Measurements from ENCODE around the gene EML1. TPM values are rescaled to one million over a fixed set of nuclear protein-coding genes. Genes with fewer than 3 reads are reported as not detected.

Gene EML1
- polyA plus RNA-seq, 1 donor from 2014 or later, result 21.7 TPM

DNA sequence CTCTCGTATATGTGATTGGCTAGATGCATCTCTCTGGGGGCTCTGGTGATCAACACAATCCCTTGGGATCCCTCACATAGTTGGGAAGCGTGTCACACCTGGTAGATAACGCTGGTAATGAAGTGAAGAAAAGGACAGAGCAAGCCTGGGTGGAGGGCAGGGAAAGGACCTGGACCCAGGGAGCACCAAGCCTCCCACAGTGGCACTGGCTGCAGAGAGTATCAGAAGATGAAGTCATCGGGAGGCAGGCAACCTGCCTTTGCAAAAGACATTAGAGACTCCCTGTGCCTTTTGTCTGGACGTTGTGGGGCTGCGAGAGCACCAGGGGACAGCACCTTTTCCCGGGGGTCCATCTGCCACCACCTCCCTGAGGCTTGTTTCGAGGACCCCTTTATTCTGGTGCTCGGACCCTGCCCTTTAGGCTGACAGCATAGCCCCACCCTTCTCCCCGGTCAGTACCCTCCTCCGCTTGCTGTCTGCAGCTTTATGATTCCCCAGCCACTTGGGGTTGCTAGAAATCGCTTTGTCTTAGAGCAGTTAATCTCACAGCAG lies 116.4 kb downstream of the EML1 start:
- H3K27ac ChIP-seq (ENCODE audit: low read length), result no peak overlapping the region
- peaks cover under 1% of the 10 kb centered on the region for H3K36me3 ChIP-seq (ENCODE audit: insufficient read depth, low read length)
- H3K9me2 ChIP-seq (ENCODE audit: insufficient read depth, low read length), result no peaks in the 10 kb centered on the region
- no peak overlapping the region for H2AFZ ChIP-seq (ENCODE audit: low read depth, low read length)
- no peak overlapping the region for H3K4me2 ChIP-seq (ENCODE audit: low read length)
- H3K79me2 ChIP-seq (replicated peaks; ENCODE audit: insufficient read depth, low read length), result no peaks in the 10 kb centered on the region
- no peak overlapping the region for H3K9ac ChIP-seq (ENCODE audit: low read length)
- no peak overlapping the region for H3K4me3 ChIP-seq (ENCODE audit: low read length)
- H3K9me3 ChIP-seq (ENCODE audit: low read length), result no peaks in the 10 kb centered on the region
- H3F3A ChIP-seq (ENCODE audit: insufficient read depth, low read length, poor library complexity, severe bottlenecking), result no peaks in the 10 kb centered on the region
- H3K27me3 ChIP-seq (ENCODE audit: insufficient read depth, low read depth, low read length), result no peaks in the 10 kb centered on the region
- no peak for TF ChIP-seq EZH2 (IDR thresholded peaks at IDR 0.05; ENCODE audit: borderline replicate concordance, insufficient read depth, low read length, poor library complexity, severe bottlenecking)
- TF ChIP-seq RAD21 (conservative IDR thresholded peaks at IDR 0.05), result no peak
- no peak for TF ChIP-seq POLR2AphosphoS5 (IDR thresholded peaks at IDR 0.05)
- TF ChIP-seq, protein P1, sequence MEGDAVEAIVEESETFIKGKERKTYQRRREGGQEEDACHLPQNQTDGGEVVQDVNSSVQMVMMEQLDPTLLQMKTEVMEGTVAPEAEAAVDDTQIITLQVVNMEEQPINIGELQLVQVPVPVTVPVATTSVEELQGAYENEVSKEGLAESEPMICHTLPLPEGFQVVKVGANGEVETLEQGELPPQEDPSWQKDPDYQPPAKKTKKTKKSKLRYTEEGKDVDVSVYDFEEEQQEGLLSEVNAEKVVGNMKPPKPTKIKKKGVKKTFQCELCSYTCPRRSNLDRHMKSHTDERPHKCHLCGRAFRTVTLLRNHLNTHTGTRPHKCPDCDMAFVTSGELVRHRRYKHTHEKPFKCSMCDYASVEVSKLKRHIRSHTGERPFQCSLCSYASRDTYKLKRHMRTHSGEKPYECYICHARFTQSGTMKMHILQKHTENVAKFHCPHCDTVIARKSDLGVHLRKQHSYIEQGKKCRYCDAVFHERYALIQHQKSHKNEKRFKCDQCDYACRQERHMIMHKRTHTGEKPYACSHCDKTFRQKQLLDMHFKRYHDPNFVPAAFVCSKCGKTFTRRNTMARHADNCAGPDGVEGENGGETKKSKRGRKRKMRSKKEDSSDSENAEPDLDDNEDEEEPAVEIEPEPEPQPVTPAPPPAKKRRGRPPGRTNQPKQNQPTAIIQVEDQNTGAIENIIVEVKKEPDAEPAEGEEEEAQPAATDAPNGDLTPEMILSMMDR (IDR thresholded peaks at IDR 0.05; ENCODE audit: poor library complexity, severe bottlenecking), result no peak
- TF ChIP-seq MXI1 (conservative IDR thresholded peaks at IDR 0.05; ENCODE audit: poor library complexity, severe bottlenecking), result no peak
- TF ChIP-seq, protein P2, sequence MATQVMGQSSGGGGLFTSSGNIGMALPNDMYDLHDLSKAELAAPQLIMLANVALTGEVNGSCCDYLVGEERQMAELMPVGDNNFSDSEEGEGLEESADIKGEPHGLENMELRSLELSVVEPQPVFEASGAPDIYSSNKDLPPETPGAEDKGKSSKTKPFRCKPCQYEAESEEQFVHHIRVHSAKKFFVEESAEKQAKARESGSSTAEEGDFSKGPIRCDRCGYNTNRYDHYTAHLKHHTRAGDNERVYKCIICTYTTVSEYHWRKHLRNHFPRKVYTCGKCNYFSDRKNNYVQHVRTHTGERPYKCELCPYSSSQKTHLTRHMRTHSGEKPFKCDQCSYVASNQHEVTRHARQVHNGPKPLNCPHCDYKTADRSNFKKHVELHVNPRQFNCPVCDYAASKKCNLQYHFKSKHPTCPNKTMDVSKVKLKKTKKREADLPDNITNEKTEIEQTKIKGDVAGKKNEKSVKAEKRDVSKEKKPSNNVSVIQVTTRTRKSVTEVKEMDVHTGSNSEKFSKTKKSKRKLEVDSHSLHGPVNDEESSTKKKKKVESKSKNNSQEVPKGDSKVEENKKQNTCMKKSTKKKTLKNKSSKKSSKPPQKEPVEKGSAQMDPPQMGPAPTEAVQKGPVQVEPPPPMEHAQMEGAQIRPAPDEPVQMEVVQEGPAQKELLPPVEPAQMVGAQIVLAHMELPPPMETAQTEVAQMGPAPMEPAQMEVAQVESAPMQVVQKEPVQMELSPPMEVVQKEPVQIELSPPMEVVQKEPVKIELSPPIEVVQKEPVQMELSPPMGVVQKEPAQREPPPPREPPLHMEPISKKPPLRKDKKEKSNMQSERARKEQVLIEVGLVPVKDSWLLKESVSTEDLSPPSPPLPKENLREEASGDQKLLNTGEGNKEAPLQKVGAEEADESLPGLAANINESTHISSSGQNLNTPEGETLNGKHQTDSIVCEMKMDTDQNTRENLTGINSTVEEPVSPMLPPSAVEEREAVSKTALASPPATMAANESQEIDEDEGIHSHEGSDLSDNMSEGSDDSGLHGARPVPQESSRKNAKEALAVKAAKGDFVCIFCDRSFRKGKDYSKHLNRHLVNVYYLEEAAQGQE (IDR thresholded peaks at IDR 0.05; ENCODE audit: borderline replicate concordance), result no peak
- no peak for TF ChIP-seq EP300 (conservative IDR thresholded peaks at IDR 0.05; ENCODE audit: poor library complexity, severe bottlenecking)
- no peak for TF ChIP-seq SMC3 (conservative IDR thresholded peaks at IDR 0.05; ENCODE audit: poor library complexity)
- no peak for TF ChIP-seq TAF1 (IDR thresholded peaks at IDR 0.05; ENCODE audit: low read depth)
- no peaks in the 10 kb centered on the region for H4K20me1 ChIP-seq (ENCODE audit: insufficient read depth)

DNA sequence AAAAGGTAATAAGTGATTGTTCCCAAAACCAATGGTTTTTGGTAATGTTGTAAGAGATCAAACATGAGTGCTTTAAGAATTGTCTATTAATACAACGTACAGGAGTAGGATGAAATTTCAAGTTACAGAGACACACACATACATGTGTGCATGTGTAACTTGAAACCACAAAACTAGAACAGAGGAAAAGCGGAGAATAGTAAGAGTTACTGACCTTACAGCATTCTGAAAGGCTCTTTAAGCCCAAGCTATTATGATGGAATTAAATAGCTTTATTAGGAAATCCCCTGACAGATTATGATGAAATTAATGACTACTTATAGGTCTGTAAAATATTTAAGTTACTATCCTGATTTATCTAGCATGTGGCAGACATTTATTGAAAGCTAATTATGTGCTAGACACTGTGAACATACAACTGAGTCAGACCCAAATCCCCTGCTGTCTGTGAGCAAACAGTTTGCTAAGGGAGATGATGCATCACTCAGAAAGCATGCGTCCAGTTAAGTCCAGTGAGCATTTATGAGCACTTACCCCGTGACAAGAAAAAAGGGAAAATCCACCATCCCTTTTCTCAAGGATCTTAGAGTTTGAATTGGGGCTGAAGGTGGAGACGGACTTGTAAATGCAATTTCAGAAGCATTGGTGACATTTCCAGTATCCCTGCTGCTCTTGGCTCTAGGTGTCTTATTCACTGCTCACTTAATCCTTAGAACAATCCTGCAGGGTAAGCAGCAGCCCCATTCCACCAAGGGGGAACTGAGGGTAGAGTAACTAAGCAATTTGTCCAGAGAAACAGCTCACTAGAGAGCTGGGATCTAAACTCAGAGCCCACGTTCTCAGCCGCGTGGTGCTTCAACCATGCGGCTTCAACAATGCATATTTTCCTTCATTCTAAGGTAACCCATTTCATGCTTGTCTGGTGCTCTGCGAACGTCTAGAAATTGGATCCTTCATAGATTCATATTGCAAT lies 117.4 kb downstream of the EML1 start:
- H3K9me3 ChIP-seq (ENCODE audit: low read length), result no peaks in the 10 kb centered on the region
- H2AFZ ChIP-seq (ENCODE audit: low read depth, low read length), result no peak overlapping the region
- H3K27ac ChIP-seq (ENCODE audit: low read length), result no peak overlapping the region
- H3K4me2 ChIP-seq (ENCODE audit: low read length), result no peak overlapping the region
- no peak overlapping the region for H3K4me3 ChIP-seq (ENCODE audit: low read length)
- H3K36me3 ChIP-seq (ENCODE audit: insufficient read depth, low read length), result no peaks in the 10 kb centered on the region
- TF ChIP-seq, protein P2 (IDR thresholded peaks at IDR 0.05; ENCODE audit: borderline replicate concordance), result no peak
- TF ChIP-seq TAF1 (IDR thresholded peaks at IDR 0.05; ENCODE audit: low read depth), result no peak
- no peak for TF ChIP-seq MXI1 (conservative IDR thresholded peaks at IDR 0.05; ENCODE audit: poor library complexity, severe bottlenecking)
- no peak for TF ChIP-seq SMC3 (conservative IDR thresholded peaks at IDR 0.05; ENCODE audit: poor library complexity)
- no peak for TF ChIP-seq POLR2AphosphoS5 (IDR thresholded peaks at IDR 0.05)
- no peak for TF ChIP-seq EP300 (conservative IDR thresholded peaks at IDR 0.05; ENCODE audit: poor library complexity, severe bottlenecking)
- no peak for TF ChIP-seq RAD21 (conservative IDR thresholded peaks at IDR 0.05)
- no peak for TF ChIP-seq EZH2 (IDR thresholded peaks at IDR 0.05; ENCODE audit: borderline replicate concordance, insufficient read depth, low read length, poor library complexity, severe bottlenecking)
- TF ChIP-seq, protein P1 (IDR thresholded peaks at IDR 0.05; ENCODE audit: poor library complexity, severe bottlenecking), result no peak
- no peaks in the 10 kb centered on the region for H3K79me2 ChIP-seq (replicated peaks; ENCODE audit: insufficient read depth, low read length)
- no peaks in the 10 kb centered on the region for H3K27me3 ChIP-seq (ENCODE audit: insufficient read depth, low read depth, low read length)
- H4K20me1 ChIP-seq (ENCODE audit: insufficient read depth), result no peaks in the 10 kb centered on the region
- H3K9me2 ChIP-seq (ENCODE audit: insufficient read depth, low read length), result no peaks in the 10 kb centered on the region
- no peak overlapping the region for H3K9ac ChIP-seq (ENCODE audit: low read length)
- no peaks in the 10 kb centered on the region for H3F3A ChIP-seq (ENCODE audit: insufficient read depth, low read length, poor library complexity, severe bottlenecking)

Data from neural cell (in vitro differentiated cells).